Neural cell (in vitro differentiated cells): ENCODE results near the gene PDGFA. TPM values are rescaled to one million over a fixed set of nuclear protein-coding genes. Genes with fewer than 3 reads are reported as not detected.

Experiments used
- H2AFZ ChIP-seq: fragments of 200-600, 300-800 bp; sonication (generic), shearing (Covaris generic); 2 replicates; pipeline ENCODE4 v1.6.0; 2014; ENCODE audit warnings: low read depth, mild to moderate bottlenecking, antibody characterized with exemption, low read length, moderate library complexity
- H3F3A ChIP-seq: fragments of 200-600 bp; shearing (Covaris generic); 2 replicates; pipeline ENCODE4 v1.6.1; 2016; ENCODE audit warnings: mild to moderate bottlenecking, moderate library complexity, mixed read lengths, antibody characterized with exemption, low read length; ENCODE audit not compliant: insufficient read depth, poor library complexity, severe bottlenecking
- H3K27ac ChIP-seq: fragments of 200-600, 300-800 bp; sonication (generic), shearing (Covaris generic); 2 replicates; pipeline ENCODE4 v1.5.1; 2014; ENCODE audit warnings: mild to moderate bottlenecking, low read length, moderate library complexity
- H3K27me3 ChIP-seq: fragments of 300-800, 200-600 bp; sonication (generic), shearing (Covaris generic); 2 replicates; pipeline ENCODE4 v1.6.0; 2014; ENCODE audit warnings: mild to moderate bottlenecking, low read depth, low read length, moderate library complexity; ENCODE audit not compliant: insufficient read depth
- H3K36me3 ChIP-seq: fragments of 300-800, 200-600 bp; sonication (generic), shearing (Covaris generic); 2 replicates; pipeline ENCODE4 v1.5.1; 2014; ENCODE audit warnings: mild to moderate bottlenecking, antibody characterized with exemption, low read length, moderate library complexity; ENCODE audit not compliant: insufficient read depth
- H3K4me2 ChIP-seq: fragments of 300-800, 200-600 bp; sonication (generic), shearing (Covaris generic); 2 replicates; pipeline ENCODE4 v1.6.0; 2014; ENCODE audit warnings: mild to moderate bottlenecking, low read length
- H3K4me3 ChIP-seq: fragments of 300-800, 200-600 bp; sonication (generic), shearing (Covaris generic); 2 replicates; pipeline ENCODE4 v1.5.1; 2014; ENCODE audit warnings: mild to moderate bottlenecking, low read length, moderate library complexity
- H3K79me2 ChIP-seq: fragments of 200-600 bp; shearing (Covaris generic); replicated peaks from 2 replicates; pipeline ENCODE4 v1.6.0; 2014; ENCODE audit warnings: mild to moderate bottlenecking, low read length, moderate library complexity; ENCODE audit not compliant: insufficient read depth
- H3K9ac ChIP-seq: fragments of 300-800, 200-600 bp; sonication (generic), shearing (Covaris generic); 2 replicates; pipeline ENCODE4 v1.6.1; 2016; ENCODE audit warnings: mild to moderate bottlenecking, low read length, mixed read lengths
- H3K9me2 ChIP-seq: fragments of 200-600 bp; shearing (Covaris generic); 2 replicates; pipeline ENCODE4 v1.6.1; 2016; ENCODE audit warnings: mild to moderate bottlenecking, low read length, mixed read lengths; ENCODE audit not compliant: insufficient read depth
- H3K9me3 ChIP-seq: fragments of 200-600, 300-800 bp; sonication (generic), shearing (Covaris generic); 2 replicates; pipeline ENCODE4 v1.6.1; 2016; ENCODE audit warnings: mild to moderate bottlenecking, mixed run types, low read length, moderate library complexity, mixed read lengths
- H4K20me1 ChIP-seq: fragments of 200-600 bp; shearing (Covaris generic); 2 replicates; pipeline ENCODE4 v1.6.1; 2016; ENCODE audit warnings: mild to moderate bottlenecking, mixed run types; ENCODE audit not compliant: insufficient read depth
- EP300 ChIP-seq: fragments of 450-650 bp; conservative IDR thresholded peaks from 2 replicates; pipeline ENCODE4 v1.6.1; 2014; ENCODE audit warnings: antibody characterized with exemption, mild to moderate bottlenecking, moderate library complexity; ENCODE audit not compliant: poor library complexity, severe bottlenecking
- EZH2 ChIP-seq: fragments of 200-600, 300-800 bp; shearing (Covaris generic), sonication (generic); IDR thresholded peaks from 2 replicates; pipeline ENCODE4 v1.6.1; 2014; ENCODE audit warnings: antibody characterized with exemption, low read length, borderline replicate concordance, mild to moderate bottlenecking; ENCODE audit not compliant: insufficient read depth, poor library complexity, severe bottlenecking
- MXI1 ChIP-seq: fragments of 450-650 bp; conservative IDR thresholded peaks from 2 replicates; pipeline ENCODE4 v1.6.1; 2014; ENCODE audit warnings: antibody characterized with exemption, mild to moderate bottlenecking; ENCODE audit not compliant: poor library complexity, severe bottlenecking
- POLR2AphosphoS5 ChIP-seq: IDR thresholded peaks from 2 replicates; pipeline ENCODE4 v1.6.1; 2012
- RAD21 ChIP-seq: fragments of 450-650 bp; conservative IDR thresholded peaks from 2 replicates; pipeline ENCODE4 v1.6.1; 2014; ENCODE audit warnings: antibody characterized with exemption, mild to moderate bottlenecking, moderate library complexity
- SMC3 ChIP-seq: fragments of 450-650 bp; conservative IDR thresholded peaks from 2 replicates; pipeline ENCODE4 v1.6.1; 2014; ENCODE audit warnings: antibody characterized with exemption, mild to moderate bottlenecking, moderate library complexity; ENCODE audit not compliant: poor library complexity
- TAF1 ChIP-seq: IDR thresholded peaks from 2 replicates; pipeline ENCODE4 v1.6.1; 2012; ENCODE audit warnings: low read depth
- polyA plus RNA-seq: library from polyadenylated mRNA; depleted of rRNA; stranded (reverse); fragments of >200 nt; gene quantifications from 2 replicates; pipeline ENCODE4 v1.2.3, GENCODE V29; 2014
- TF ChIP-seq, protein P1 (sequence below): IDR thresholded peaks from 2 replicates; pipeline ENCODE4 v1.6.1; 2012; ENCODE audit warnings: borderline replicate concordance
- TF ChIP-seq, protein P2 (sequence below): fragments of 450-650 bp; IDR thresholded peaks from 2 replicates; pipeline ENCODE4 v1.5.1; 2014; ENCODE audit warnings: antibody characterized with exemption, mild to moderate bottlenecking, moderate library complexity; ENCODE audit not compliant: poor library complexity, severe bottlenecking

PDGFA gene
- polyA plus RNA-seq, 1 donor from 2014 or later: 4.1 TPM

DNA sequence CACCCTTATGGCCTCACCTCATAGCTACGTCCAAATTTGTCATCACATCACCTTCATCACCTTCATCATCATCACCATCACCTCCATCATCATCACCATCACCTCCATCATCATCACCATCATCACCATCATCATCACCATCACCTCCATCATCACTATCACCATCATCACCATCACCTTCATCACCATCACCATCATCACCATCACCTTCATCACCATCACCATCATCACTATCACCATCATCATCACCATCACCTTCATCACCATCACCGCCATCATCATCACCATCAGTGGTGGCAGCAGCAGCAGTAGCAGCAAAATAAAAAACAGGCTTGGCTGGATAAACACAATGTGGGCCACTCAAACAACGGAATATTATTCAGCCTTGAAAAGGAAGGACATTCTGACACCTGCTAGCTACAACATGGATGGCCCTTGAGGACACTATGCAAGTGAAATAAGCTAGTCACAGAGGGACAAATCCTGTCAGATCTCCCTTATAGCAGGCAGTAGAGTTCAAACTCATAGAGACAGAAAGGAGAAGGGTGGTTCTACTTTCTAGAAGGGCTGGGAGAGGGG lies 47.7 kb upstream of the PDGFA start:
- no peaks in the 10 kb centered on the region for H3F3A ChIP-seq
- TF ChIP-seq POLR2AphosphoS5: no peak
- TF ChIP-seq, protein P1, sequence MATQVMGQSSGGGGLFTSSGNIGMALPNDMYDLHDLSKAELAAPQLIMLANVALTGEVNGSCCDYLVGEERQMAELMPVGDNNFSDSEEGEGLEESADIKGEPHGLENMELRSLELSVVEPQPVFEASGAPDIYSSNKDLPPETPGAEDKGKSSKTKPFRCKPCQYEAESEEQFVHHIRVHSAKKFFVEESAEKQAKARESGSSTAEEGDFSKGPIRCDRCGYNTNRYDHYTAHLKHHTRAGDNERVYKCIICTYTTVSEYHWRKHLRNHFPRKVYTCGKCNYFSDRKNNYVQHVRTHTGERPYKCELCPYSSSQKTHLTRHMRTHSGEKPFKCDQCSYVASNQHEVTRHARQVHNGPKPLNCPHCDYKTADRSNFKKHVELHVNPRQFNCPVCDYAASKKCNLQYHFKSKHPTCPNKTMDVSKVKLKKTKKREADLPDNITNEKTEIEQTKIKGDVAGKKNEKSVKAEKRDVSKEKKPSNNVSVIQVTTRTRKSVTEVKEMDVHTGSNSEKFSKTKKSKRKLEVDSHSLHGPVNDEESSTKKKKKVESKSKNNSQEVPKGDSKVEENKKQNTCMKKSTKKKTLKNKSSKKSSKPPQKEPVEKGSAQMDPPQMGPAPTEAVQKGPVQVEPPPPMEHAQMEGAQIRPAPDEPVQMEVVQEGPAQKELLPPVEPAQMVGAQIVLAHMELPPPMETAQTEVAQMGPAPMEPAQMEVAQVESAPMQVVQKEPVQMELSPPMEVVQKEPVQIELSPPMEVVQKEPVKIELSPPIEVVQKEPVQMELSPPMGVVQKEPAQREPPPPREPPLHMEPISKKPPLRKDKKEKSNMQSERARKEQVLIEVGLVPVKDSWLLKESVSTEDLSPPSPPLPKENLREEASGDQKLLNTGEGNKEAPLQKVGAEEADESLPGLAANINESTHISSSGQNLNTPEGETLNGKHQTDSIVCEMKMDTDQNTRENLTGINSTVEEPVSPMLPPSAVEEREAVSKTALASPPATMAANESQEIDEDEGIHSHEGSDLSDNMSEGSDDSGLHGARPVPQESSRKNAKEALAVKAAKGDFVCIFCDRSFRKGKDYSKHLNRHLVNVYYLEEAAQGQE: no peak
- TF ChIP-seq, protein P2, sequence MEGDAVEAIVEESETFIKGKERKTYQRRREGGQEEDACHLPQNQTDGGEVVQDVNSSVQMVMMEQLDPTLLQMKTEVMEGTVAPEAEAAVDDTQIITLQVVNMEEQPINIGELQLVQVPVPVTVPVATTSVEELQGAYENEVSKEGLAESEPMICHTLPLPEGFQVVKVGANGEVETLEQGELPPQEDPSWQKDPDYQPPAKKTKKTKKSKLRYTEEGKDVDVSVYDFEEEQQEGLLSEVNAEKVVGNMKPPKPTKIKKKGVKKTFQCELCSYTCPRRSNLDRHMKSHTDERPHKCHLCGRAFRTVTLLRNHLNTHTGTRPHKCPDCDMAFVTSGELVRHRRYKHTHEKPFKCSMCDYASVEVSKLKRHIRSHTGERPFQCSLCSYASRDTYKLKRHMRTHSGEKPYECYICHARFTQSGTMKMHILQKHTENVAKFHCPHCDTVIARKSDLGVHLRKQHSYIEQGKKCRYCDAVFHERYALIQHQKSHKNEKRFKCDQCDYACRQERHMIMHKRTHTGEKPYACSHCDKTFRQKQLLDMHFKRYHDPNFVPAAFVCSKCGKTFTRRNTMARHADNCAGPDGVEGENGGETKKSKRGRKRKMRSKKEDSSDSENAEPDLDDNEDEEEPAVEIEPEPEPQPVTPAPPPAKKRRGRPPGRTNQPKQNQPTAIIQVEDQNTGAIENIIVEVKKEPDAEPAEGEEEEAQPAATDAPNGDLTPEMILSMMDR: no peak
- TF ChIP-seq EZH2: no peak
- no peak for TF ChIP-seq RAD21
- TF ChIP-seq TAF1: no peak
- TF ChIP-seq MXI1: no peak
- no peak for TF ChIP-seq SMC3
- no peak for TF ChIP-seq EP300
- no peaks in the 10 kb centered on the region for H3K27me3 ChIP-seq
- no peak overlapping the region for H3K9ac ChIP-seq
- no peaks in the 10 kb centered on the region for H3K9me2 ChIP-seq
- H3K4me2 ChIP-seq: no peak overlapping the region
- no peaks in the 10 kb centered on the region for H3K79me2 ChIP-seq
- no peaks in the 10 kb centered on the region for H3K36me3 ChIP-seq
- H4K20me1 ChIP-seq: no peaks in the 10 kb centered on the region
- no peaks in the 10 kb centered on the region for H3K9me3 ChIP-seq
- no peak overlapping the region for H3K27ac ChIP-seq
- no peak overlapping the region for H2AFZ ChIP-seq
- no peak overlapping the region for H3K4me3 ChIP-seq

GRCh38 chr7:566100-566499 lies 46.5 kb upstream of the PDGFA start:
- Histone ChIP-seq H3K36me3 (no peaks in the 10 kb centered on the region), H3K9me2 (no peaks in the 10 kb centered on the region), H3K27me3 (no peaks in the 10 kb centered on the region), H3K4me2 (no peak overlapping the region), H2AFZ (no peak overlapping the region), H3F3A (no peaks in the 10 kb centered on the region), H3K27ac (no peak overlapping the region), H3K9ac (no peak overlapping the region), H3K79me2 (no peaks in the 10 kb centered on the region), H3K9me3 (no peaks in the 10 kb centered on the region), H3K4me3 (no peak overlapping the region), H4K20me1 (no peaks in the 10 kb centered on the region)
- TF ChIP-seq, protein P2: no peak
- TF ChIP-seq POLR2AphosphoS5 (no peak), EZH2 (no peak), RAD21 (no peak)
- TF ChIP-seq, protein P1: no peak
